H1 (cell line): ENCODE results near the gene ABHD2. TPM values are rescaled to one million over a fixed set of nuclear protein-coding genes. Genes with fewer than 3 reads are reported as not detected.

Experiments
- POLR2AphosphoS5 ChIP-seq: IDR thresholded peaks from 2 replicates; pipeline ENCODE4 v1.6.1; 2011; ENCODE audit warnings: low read depth, low read length
- polyA plus RNA-seq, 7 experiments: library from polyadenylated mRNA; depleted of rRNA in 3 of 7; stranded (reverse) in 5 of 7; unstranded in 2 of 7; fragments of >200 nt in 5 of 7; fragments of 200-250 nt in 2 of 7; gene quantifications; 1 replicate in 5 of 7; 2 replicates in 1 of 7; 4 replicates in 1 of 7; pipeline versions ENCODE4 v1.2.1 to v1.2.3, GENCODE V29; 2011 to 2013; ENCODE audit warnings: missing spikeins in 2 of 7, mixed read lengths in 2 of 7
- total RNA-seq: library from RNA; stranded (reverse); fragmentation: NEBNext Ultra II Directional; extraction: Animal tissue kit (Norgen Biotek cat#: 25700); gene quantifications from 2 replicates; pipeline ENCODE4 v1.2.1, GENCODE V29; 2021
- TF ChIP-seq, protein P1 (sequence below), 3 experiments: IDR thresholded peaks; 1 replicate in 2 of 3; 2 replicates in 1 of 3; pipeline versions ENCODE4 v1.5.1 to v1.6.1; 2011; ENCODE audit warnings: low read length in 3 of 3, mild to moderate bottlenecking in 3 of 3, inconsistent platforms in 2 of 3, low read depth in 1 of 3, moderate library complexity in 1 of 3; ENCODE audit not compliant: insufficient read depth in 1 of 3; ENCODE audit errors: control extremely low read depth in 1 of 3

The ABHD2 gene
- total and polyA plus RNA-seq, 2 of the 8 experiments (the other 6 are each of a cell fraction or from before 2014, with no cell fraction given), result 9.1 to 23.7 TPM

DNA sequence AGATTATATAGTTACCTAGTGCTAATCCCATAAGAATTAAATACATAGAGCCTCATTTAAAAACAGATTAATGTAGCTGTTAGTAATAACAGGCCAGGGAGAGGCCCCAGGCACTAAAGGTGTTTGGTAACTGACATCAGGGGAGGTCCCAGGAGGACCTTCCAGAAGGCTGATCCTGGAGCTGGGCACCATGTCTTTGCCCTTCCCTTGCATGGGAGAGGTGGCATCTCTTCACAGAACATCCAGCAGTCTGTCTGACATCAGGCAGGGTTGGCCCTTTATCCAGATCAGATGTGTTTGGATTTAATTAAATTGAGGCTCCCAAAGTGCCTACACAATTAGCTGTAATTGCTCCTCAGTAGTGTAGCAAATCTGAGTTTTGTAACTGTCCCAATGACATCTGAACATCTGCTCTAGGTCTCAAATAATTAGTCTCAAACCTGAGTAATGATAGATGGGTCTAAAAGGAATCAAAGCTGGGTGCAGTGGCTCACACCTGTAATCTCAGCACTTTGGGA is 80.1 kb downstream of the ABHD2 start (continued):
- TF ChIP-seq, protein P1, sequence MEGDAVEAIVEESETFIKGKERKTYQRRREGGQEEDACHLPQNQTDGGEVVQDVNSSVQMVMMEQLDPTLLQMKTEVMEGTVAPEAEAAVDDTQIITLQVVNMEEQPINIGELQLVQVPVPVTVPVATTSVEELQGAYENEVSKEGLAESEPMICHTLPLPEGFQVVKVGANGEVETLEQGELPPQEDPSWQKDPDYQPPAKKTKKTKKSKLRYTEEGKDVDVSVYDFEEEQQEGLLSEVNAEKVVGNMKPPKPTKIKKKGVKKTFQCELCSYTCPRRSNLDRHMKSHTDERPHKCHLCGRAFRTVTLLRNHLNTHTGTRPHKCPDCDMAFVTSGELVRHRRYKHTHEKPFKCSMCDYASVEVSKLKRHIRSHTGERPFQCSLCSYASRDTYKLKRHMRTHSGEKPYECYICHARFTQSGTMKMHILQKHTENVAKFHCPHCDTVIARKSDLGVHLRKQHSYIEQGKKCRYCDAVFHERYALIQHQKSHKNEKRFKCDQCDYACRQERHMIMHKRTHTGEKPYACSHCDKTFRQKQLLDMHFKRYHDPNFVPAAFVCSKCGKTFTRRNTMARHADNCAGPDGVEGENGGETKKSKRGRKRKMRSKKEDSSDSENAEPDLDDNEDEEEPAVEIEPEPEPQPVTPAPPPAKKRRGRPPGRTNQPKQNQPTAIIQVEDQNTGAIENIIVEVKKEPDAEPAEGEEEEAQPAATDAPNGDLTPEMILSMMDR (IDR thresholded peaks at IDR 0.05; ENCODE audit: control extremely low read depth in 1 of 3, insufficient read depth in 1 of 3, low read depth in 1 of 3, low read length in 3 of 3), result no peak
- no peak for TF ChIP-seq POLR2AphosphoS5
- TF ChIP-seq, all 59 proteins: peak for 0
